ENCODE measurements around the gene TPCN2. TPM values are rescaled to one million over a fixed set of nuclear protein-coding genes. Genes with fewer than 3 reads are reported as not detected.

TPCN2 gene
- total and polyA plus RNA-seq, 9 of the 15 experiments (the other 6 are each of a cell fraction or from before 2014, with no cell fraction given) = 0.66 to 10.2 (median 4.6) TPM

DNA sequence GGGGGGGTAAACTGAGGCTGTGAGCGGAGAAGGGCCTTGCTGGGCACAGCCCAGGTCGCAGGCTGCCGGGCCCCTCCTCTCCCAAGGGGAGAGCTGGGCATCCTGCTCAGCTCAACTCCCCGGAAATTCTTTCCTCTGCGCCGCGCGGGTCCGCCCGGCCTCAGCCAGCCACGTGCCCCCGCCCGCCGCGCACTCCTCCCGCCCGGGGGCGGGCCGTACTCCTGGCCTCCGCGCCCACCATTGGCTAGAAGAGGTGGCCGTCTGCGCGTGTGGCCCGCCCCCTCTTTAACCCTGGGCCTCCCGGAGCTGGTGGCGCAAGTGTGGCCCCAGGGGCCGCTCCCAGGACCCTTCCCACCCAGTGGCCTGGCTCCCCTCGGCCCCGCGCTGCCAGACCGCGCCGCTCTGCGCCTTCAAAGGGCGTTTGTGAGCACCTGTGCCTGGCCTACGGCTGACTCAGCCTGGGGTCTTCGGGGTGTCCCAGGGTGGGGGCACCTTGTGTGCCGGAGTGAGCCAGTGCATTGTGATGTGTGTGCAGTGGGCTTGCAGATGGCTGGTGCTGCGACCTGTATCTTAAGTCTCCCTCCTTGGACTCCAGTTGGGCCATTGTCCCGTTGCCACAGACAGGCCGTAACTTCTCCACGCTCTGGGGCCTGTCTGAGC, 37.6 kb upstream of the TPCN2 start (continued):
- TF ChIP-seq TFE3 (CRISPR knock-in tag; IDR thresholded peaks at IDR 0.05) (no peak), CBX5 (IDR thresholded peaks at IDR 0.05; ENCODE audit: borderline replicate concordance, low read depth) (no peak), HLTF (IDR thresholded peaks at IDR 0.05) (no peak), ZBTB7A (IDR thresholded peaks at IDR 0.05; ENCODE audit: borderline replicate concordance, control insufficient read depth, low read depth, low read length) (peak; percentile 40; the same call in 1 of the 2 replicates), MYBL2 (IDR thresholded peaks at IDR 0.05; ENCODE audit: low read depth) (no peak), MYBL2 (CRISPR knock-in tag; IDR thresholded peaks at IDR 0.05; ENCODE audit: borderline replicate concordance) (no peak), FOXA3 (CRISPR knock-in tag; conservative IDR thresholded peaks at IDR 0.05 in 1 of 2, IDR thresholded peaks at IDR 0.05 in 1 of 2) (no peak), HDAC1 (IDR thresholded peaks at IDR 0.05) (no peak), ATF6 (CRISPR knock-in tag; IDR thresholded peaks at IDR 0.05) (no peak), FIP1L1 (IDR thresholded peaks at IDR 0.05; ENCODE audit: low read depth, low read length, poor library complexity, severe bottlenecking) (no peak), CBFA2T2 (conservative IDR thresholded peaks at IDR 0.05) (no peak), ZNF316 (IDR thresholded peaks at IDR 0.05) (no peak), LARP7 (IDR thresholded peaks at IDR 0.05) (no peak)
- TF ChIP-seq, protein P1, sequence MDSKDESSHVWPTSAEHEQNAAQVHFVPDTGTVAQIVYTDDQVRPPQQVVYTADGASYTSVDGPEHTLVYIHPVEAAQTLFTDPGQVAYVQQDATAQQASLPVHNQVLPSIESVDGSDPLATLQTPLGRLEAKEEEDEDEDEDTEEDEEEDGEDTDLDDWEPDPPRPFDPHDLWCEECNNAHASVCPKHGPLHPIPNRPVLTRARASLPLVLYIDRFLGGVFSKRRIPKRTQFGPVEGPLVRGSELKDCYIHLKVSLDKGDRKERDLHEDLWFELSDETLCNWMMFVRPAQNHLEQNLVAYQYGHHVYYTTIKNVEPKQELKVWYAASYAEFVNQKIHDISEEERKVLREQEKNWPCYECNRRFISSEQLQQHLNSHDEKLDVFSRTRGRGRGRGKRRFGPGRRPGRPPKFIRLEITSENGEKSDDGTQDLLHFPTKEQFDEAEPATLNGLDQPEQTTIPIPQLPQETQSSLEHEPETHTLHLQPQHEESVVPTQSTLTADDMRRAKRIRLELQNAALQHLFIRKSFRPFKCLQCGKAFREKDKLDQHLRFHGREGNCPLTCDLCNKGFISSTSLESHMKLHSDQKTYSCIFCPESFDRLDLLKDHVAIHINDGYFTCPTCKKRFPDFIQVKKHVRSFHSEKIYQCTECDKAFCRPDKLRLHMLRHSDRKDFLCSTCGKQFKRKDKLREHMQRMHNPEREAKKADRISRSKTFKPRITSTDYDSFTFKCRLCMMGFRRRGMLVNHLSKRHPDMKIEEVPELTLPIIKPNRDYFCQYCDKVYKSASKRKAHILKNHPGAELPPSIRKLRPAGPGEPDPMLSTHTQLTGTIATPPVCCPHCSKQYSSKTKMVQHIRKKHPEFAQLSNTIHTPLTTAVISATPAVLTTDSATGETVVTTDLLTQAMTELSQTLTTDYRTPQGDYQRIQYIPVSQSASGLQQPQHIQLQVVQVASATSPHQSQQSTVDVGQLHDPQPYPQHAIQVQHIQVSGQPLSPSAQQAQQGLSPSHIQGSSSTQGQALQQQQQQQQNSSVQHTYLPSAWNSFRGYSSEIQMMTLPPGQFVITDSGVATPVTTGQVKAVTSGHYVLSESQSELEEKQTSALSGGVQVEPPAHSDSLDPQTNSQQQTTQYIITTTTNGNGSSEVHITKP (IDR thresholded peaks at IDR 0.05; ENCODE audit: partially characterized antibody) = no peak
- TF ChIP-seq, protein P2, sequence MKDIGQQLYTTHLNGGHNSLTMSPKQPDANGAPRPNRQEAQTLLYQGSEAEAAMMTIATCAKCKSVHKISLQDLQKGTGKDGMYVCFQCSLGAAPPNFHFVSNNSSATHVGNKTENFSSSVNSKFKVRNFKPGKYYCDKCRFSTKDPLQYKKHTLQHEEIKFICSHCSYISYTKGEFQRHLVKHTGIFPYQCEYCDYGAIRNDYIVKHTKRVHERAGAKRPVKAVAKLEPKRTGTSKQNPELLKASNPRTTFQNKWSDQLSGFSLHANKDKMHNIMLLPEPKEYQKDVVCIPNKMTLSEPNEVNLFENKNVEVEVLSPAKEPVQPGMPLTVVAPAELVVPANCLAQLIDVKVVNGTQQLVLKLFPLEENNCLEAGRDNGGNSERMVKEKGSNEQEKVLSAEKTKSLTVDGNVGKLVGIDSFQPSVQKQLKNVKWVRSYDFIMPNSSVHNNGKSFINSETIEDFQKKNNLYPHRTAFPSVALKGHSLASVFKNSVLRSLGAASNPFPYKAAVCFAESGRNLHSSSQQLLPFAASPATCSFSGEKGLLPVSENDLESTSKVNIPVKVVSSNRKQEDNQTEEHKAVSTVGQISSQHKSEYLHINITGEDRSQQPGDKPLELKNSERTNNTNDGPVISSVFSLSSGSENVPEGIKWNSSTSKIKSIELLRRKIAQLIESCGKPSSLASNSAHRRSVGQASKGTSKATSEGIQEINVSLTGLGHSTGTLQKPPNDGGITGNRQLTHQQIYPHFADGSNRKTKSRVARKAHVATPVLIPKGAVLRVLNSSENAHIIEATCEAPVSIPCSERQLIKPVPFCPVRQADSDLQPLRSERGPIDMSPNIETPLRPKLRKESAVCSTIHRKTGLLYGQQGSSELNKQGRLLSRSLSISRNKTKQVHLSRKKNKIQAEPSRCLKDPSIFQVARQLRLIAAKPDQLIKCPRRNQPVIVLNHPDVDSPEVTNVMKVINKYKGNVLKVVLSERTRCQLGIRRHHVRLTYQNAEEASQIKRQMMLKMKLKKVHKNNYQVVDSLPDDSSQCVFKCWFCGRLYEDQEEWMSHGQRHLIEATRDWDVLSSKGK (CRISPR knock-in tag; IDR thresholded peaks at IDR 0.05) = no peak
- TF ChIP-seq, protein P3, sequence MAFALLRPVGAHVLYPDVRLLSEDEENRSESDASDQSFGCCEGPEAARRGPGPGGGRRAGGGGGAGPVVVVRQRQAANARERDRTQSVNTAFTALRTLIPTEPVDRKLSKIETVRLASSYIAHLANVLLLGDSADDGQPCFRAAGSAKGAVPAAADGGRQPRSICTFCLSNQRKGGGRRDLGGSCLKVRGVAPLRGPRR (CRISPR knock-in tag; IDR thresholded peaks at IDR 0.05) = no peak

Measured in K562 (cell line).